Stimulated activated CD4-positive, alpha-beta T cell treated with anti-CD3 and anti-CD28 coated beads, TNF-alpha, amount 100 ng/mL, for 1 hour (primary cell): ENCODE data around the gene MLC1.
"Not testable (repeated sequence)": the region's sequence is repeated elsewhere in the genome, so short reads cannot be mapped to it uniquely, and the experiment has no call there.

ENCODE experiments used
- DNase-seq, 3 donors: peaks; one replicate each; pipeline ENCODE4 v3.0.0-alpha.2; 2020; ENCODE audit warnings: low read depth in 3 of 3, low spot score in 1 of 3

MLC1 gene

GRCh38 chr22:50104141-50104544, 18.9 kb upstream of the MLC1 start:
- no peak for DNase-seq

DNA sequence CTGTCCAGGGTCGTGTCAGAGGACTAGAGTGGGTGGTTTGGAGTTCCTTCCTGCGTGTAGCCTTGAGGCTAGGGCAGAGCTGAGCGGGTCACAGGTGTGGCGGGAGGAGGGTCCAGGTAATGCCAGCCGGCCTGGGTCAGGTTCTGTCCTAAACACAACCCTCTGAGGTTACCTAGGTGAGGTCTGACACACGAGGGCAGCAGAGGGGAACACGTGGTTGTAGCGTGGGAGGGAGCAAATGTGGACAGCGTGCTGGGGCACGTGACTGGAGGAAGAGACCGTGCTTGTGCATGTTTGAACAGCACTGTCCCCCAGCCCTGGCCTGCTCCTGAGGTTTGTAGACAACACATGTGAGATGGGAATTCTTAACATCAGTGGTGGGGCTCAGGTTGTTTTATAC, 17.7 kb upstream of the MLC1 start:
- DNase-seq, result no peak

- DNase-seq, result no peak
Observed at GRCh38 chr22:50101870-50102565, 16.8 kb upstream of the MLC1 start.

DNA sequence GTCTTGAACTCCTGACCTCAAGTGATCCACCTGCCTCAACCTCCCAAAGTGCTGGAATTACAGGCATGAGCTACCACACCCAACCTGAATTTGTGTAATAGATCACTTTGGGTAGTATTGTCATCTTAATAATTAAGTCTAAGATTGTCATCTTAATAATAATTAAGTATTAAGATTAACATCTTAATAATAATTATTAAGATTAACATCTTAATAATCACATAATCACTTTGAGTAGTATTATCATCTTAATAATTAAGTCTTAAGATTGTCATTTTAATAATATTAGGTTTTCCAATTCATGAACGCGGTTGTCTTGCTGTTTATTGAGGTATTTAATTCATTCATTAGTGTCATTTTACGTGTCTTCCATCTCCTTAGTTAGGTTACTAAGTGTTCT, 12.8 kb upstream of the MLC1 start:
- DNase-seq, result no peak

DNA sequence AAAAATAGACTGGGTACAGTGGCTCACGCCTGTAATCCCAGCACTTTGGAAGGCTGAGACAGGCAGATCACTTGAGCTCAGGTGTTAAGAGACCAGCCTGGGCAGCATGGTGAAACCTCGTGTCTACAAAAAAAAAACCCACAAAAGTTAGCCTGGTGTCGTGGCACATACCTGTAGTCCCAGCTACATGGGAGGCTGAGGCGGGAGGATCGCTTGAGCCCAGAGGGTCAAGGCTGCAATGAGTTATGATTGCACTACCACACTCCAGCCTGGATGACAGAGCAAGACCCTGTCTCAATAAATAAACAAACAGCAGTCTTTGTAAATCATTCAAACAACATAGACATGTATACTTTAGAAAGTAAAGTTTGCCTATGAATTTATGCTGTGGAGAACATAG, 7.1 kb upstream of the MLC1 start:
- DNase-seq, result no peak

DNA sequence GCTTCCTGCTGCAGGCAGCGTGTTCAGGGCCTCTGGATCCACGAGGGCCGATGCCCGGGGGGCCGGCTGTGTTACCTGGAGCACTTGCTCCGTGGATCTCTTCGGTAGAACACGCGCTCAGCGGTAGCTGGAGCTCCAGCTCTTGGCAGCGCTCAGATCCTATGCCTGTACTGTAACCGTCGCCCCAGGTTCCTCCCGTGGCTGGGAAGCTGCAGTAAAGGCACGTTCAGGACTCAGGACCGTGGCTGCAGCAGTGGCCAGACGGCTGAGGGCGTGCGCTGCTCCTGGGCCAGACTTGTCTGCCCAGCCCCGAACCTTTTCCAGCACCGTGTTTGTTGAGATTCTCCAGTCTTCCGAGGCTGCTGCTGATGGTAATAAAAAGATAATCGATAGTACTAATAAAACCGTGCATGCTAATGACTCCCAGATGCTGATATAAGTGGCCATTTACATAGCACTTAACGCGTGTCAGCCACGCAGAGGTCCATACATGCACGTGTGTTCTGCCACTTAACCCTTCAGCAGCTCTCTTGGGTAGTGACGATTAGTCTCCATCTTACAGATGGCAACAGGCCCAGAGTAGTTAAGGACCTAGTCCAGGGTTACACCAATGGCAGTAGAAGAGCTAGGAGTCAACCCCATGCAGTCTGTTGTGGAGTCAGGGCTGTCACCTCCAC, 6.0 kb upstream of the MLC1 start:
- no peak for DNase-seq

DNA sequence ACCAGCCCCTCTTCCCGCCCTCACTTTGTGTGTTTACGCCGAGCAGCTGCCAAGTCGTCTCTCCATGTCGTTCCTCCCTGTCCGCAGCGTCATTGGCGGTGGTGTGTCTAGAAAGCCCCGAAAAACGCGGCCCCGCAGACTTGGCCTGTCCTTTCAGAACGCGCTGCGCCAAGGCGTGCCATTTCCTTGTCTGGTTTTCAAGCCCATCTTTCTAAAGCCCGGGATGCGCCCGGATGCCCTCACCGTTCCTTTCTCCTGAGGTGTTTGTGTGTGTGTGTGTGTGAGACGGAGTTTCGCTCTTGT, 5.1 kb upstream of the MLC1 start:
- DNase-seq, result no peak

- no peak for DNase-seq
Observed at GRCh38 chr22:50089682-50090411, 4.6 kb upstream of the MLC1 start, which contains the start of gene MOV10L1. TSS of gene MOV10L1 (plus strand) at chr22:50090006. CDS start at chr22:50090089, 83 bp downstream.

GRCh38 chr22:50089231-50089630, 4.0 kb upstream of the MLC1 start:
- DNase-seq, result no peak

DNA sequence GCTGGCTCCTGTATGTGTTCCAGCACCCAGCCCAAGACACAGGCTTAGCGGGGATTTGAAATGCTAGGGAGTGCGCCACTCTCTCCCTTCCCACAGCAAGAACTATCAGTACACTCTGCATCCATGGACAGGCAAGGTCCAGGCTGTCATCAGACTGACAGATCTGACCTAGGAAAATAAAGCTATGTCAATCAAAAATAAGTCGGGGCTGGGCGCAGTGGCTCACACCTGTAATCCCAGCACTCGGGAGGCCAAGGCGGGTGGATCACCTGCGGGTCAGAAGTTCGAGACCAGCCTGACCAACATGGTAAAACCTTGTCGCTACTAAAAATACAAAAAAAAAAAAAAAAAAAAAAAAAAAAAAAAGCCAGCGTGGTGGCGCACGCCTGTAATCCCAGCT, 2.9 kb upstream of the MLC1 start:
- DNase-seq, result no peak

DNA sequence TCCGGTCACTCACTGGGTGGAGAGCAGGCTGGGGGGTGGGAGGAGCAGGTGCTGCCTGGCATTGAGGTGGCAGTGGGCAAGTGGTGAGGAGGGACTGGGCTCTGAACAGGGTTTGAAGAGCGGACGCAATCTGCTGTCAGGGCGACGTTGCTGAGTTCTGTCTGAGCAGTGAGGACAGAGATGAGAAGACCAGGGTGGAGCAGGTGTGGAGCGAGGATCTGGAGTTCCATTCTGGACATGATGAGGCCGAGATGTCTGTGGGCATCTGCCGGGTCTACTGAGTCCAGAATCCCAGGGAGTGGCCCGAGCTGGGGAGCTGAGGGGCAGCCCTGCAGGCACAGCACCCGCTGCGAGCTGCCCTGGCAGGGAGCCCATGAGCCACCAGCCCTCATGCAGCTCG, 2.4 kb upstream of the MLC1 start:
- no peak for DNase-seq

DNA sequence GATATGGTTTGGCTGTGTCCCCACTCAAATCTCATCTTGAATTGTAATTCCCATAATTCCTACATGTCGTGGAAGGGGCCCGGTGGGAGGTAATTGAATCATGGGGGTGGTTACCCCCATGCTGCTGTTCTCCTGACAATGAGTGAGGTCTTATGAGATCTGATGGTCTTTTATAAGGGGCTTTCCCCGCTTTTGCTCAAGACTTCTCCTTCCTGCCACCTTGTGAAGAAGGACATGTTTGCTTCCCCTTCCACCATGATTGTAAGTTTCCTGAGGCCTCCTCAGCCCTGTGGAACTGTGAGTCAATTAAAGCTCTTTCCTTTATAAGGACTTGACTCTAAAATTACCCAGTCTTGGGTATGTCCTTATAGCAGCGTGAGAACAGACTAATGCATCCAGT, 1.7 kb upstream of the MLC1 start:
- DNase-seq, result not testable (repeated sequence)

DNA sequence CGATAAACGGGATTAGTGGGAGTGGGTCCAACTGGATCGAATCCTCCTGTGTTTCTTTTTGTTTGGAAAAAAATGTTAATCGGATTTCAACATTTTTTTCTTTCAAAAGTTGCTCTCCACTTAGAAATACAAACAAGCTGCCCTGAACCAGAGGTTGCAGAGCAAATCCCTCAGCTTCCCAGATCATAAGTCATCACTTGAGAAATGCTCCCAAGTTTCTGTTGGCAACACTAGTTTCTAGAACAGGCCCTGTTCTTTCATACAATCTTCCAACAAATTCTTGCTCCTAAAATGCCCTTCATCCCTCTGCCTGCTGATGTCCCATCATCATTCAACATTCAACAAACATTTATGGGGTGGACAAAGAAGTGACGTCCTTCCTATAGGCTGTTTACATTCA, 1.3 kb upstream of the MLC1 start:
- DNase-seq, result no peak

DNA sequence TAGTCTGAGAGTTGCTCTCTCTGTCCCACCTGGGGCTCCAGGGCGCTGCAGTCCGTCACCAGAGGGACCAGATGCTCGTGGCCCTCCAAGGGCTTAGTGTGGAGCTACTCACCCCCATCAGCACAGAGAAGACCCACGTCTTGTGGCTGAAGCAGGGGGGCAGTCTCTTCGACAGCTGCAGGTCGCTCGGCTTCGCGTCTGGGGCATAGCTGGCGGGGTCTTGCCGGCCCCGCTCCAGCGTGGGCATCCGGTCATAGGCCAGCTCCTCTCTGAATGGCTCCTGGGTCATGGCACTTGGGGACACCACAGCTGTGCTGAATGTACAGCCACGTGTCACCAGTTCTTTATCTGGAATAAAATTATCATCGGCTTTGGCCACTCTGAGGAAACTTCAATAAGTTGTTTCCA, 608 bp downstream of the MLC1 start:
- DNase-seq, result no peak

GRCh38 chr22:50084080-50084477, 1.1 kb downstream of the MLC1 start:
- no peak for DNase-seq

GRCh38 chr22:50083462-50084079, 1.7 kb downstream of the MLC1 start:
- DNase-seq, result no peak

DNA sequence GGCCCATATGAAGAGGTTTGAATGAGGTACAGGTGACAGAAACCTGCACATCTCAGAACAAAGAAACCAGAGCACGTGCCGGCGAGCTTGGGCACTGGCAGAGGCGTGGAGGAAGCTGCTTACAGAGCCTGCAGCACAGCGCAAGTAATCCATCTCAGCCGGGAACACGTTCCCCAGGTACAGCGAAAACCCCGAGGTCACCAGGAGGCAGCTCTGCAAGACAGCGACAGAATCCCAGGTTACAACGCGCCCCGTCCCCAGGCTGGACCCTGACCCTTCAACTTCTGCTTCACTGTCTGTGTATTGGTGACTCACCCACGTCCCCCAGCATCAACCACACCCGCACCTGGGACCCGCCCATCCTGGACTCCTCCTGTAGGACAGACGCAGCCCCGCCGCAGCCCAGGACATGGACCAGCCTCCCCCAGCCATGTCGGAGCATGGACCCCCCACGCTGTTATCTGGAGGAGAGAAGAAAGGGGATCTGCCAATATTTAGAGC, 2.2 kb downstream of the MLC1 start:
- no peak for DNase-seq

DNA sequence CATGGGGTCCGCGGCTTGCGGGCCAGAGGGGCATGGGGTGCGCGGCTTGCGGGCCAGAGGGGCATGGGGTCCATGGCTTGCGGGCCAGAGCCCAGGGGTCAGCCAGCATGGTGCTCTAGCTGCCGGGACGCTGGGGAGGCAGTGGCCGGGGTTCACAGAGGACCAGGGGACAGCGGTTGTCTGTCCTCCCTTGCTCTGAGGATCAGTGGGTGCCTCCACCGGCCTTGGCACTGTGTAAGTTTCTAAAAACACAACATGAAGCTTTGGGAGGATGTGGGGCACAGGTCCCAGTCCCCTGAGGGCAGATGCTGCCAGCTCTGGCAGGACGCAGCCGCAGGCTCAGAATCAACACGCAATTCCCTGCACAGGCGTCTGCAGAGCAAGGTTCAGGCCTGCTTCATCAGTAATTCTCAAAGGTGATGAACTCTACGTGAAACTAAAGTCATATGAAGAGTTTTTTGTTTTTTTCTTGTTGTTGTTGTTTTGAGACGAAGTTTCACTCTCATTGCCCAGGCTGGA, 3.0 kb downstream of the MLC1 start:
- no peak for DNase-seq

- DNase-seq, result no peak
Observed at GRCh38 chr22:50081426-50082196, 3.6 kb downstream of the MLC1 start.

DNA sequence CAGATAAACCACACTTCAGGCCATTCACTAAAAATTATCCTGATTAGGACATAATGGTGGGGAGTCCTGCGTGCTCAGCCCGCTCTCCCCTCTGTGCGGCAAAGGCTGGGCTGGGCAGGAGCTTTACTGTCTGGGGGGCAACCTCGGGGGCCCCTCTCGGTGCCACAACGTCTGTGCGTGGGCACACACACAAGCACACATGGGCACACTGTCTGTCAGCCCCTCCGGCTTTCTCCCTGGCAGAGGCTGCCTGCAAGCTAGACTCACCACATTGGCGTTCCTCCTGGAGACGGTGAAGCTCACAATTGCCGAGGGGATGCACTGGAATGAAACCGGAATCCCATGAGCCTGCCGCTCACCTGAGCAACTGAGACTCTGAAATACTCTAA, 5.2 kb downstream of the MLC1 start:
- no peak for DNase-seq

DNA sequence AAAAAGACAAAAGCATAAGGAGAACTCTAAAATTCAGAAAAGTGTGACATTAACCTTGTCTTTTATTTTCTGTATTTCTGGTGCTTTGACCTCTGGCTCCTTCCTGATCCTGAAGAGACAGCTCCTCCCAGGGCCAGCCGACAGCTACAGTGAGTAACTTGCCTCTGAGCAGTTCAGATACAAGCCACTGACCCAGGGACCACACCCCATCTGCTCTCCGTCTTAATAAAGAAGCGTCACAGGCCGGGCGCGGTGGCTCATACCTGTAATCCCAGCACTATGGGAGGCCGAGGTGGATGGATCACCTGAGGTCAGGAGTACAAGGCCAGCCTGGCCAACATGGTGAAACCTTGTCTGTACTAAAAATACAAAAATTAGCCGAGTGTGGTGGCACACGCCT, 6.5 kb downstream of the MLC1 start:
- DNase-seq, result no peak
